GM18907 (cell line): ENCODE data around the gene APOL1.

Experiments used
- ATAC-seq: cut with Tn5 transposase; IDR thresholded peaks from one replicate; pipeline ENCODE4 v1.9.1; 2021; ENCODE audit warnings: mild to moderate bottlenecking, moderate library complexity; ENCODE audit not compliant: unreplicated experiment

Gene APOL1

DNA sequence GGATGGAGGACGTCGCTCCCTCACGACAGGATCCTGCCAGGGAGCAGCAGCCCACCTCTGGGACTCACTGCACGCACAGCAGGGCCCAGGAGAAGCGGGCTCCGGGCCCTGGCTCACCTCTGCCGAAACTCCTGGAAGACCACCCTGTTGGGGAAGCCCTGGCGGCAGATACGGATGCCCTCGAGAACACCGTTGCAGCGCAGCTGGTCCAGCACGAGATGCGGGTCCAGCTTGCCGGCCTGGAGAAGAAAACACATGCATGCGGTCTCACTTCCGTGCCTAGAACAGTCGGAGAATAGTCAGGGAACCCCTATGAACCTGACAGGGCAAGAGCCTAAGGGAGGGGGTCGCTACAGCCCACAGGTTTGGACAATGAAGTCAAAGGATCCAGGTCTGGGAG lies 52.9 kb downstream of the APOL1 start:
- ATAC-seq: no peak

DNA sequence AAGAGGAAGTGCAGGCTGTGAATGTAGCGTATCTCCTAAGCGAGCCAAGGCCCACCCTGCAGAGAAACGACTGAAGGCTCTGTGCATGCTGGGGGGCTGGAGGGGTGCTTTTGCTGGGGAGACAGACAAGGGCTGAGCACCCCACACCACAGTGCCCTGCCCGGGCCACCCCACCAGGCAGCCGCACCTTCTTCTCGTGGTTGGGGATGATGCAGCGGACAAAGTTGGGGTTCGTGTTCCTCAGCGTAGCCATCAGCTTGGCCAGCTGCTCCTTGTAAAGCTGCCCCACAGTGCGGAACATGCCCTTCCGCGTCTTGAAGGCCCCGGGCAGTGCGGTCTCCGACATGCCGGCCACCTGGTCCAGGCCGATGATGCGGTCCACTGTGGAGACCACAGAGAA lies 53.3 kb downstream of the APOL1 start:
- ATAC-seq: no peak

DNA sequence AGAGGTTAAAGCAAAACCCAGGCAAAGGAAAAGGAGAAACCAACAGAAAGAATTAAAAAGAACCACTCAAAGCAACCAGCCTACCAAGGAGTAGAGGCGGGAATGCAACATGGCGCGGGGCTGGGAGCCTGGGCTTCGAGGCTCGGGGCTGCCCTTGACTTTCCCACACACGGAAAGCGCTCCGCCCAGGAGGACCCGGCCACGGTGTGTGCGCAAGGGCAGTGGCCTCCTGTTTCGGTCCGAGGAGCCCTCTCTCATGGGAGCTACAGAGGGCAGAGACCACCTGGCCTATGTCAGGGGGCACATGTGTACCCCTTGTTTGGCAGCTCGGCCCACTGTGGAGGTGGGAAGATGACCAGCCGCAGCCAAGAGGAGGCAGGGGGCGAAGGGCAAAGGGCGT lies 55.9 kb downstream of the APOL1 start:
- no peak for ATAC-seq

DNA sequence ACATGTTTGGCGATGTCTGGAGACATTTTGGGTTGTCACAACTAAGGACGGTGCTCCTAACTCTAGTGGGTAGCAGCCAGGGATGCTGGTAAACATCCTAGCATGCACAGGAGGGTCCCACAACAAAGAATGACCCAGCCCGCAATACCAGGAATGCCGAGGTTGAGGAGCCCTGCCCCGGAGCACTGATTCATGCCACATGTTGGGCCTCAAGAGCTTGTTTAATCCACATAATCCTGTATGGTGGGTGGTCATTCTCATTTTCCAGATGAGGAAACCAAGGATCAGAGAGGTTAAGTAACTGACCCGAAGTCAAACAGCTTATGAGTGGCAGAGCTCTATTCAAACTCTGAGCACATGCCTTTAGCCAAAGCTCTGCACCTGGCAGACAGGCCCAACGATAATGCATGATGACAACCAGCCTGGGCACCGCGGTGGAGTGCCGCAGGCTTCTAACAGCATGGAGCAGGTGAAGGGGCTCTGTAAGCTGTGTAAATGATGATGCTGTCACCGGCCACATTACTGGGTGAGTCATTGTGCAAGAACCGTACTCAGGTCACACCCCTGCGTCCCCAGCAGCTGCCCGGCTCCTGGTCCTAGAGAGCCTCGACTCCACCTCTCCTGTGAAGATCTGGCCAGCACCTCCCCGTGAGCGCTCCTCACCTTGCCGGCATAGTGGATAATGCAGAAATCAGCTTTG lies 58.6 kb downstream of the APOL1 start:
- no peak for ATAC-seq

DNA sequence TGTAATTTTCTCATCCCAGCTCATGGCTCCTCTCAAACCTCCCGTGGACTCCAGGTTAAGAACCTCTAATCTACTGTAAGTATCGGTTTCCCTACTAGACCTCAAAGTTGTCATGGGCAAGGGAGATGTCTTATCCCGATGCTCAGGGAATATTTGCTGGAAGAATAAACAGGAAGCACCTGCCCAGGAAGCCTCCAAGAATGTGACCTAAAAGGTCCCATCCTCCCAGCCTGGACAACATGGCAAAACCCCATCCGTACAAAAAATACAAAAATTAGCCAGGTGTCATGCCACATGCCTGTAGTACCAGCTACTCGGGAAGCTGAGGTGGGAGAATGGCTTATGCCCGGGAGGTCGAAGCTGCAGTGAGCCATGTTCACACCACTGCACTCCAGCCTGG lies 62.4 kb downstream of the APOL1 start:
- no peak for ATAC-seq

DNA sequence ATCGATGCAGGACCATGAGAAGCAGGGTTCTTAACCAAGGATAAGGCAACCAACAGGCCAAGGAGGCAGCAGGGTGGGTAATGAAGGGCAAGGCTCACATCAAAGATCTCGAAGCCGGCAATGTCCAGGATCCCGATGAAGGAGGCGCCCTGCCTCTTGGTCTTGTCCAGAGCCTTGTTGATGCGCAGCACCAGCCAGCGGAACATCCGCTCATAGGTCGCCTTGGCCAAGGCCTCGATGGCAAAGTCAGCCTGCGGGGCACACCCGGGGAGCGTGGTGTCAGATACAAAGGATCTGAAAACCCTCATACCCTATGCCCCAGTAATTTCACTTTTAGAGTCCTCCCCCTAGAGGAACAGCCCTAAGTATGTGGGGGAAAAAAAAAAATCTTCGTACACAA lies 63.5 kb downstream of the APOL1 start:
- no peak for ATAC-seq
